Endometrium (tissue), 2 donors: ENCODE measurements around the gene PCYT1A.
"Not testable (repeated sequence)": the region's sequence is repeated elsewhere in the genome, so short reads cannot be mapped to it uniquely, and the experiment has no call there.

Experiments
- FAIRE-seq: peaks from 2 replicates; lab custom pipeline; 2012; peaks lifted over from hg19 to GRCh38; lab: Jason Lieb, UNC
- donor health status: control.
- donor health status: control.

PCYT1A gene

DNA sequence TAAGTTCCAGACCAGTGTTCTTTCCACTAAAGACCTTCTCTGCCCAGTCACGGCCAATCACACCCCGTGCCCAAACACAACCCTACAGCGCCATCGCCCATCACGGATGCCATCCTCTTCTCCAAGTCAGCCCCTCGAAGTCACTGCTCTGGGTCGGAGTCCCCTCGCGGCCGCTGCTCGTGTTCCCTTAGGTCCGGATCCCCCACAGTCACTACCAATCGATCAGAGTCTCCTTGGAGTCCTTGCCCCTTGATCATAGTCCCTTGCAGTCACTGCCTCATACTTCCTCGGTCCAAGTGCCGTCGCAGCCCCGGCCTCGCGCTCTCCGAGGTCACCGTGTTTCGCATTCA is 461 bp downstream of the PCYT1A start:
- FAIRE-seq = no peak

DNA sequence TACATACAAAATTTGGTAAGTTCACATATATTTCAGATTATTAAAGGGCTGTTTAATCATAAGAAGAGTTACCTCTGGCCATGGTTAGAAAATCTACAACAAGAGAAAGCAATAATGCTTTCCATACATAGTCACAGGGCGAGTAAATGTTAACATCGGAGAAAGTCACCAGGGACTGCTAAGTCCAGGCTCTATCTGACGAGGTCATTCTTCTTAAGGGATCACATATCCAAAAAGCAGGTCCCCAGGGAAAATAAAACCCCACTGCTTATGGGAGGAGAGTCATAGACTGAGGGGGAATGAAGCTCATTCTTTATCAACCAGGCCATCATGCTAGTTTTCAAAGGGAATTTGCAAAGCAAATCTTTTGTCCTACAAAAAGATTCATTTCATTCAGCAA is 3.1 kb downstream of the PCYT1A start:
- no peak for FAIRE-seq

GRCh38 chr3:196281962-196282361 is 5.6 kb downstream of the PCYT1A start:
- no peak for FAIRE-seq

DNA sequence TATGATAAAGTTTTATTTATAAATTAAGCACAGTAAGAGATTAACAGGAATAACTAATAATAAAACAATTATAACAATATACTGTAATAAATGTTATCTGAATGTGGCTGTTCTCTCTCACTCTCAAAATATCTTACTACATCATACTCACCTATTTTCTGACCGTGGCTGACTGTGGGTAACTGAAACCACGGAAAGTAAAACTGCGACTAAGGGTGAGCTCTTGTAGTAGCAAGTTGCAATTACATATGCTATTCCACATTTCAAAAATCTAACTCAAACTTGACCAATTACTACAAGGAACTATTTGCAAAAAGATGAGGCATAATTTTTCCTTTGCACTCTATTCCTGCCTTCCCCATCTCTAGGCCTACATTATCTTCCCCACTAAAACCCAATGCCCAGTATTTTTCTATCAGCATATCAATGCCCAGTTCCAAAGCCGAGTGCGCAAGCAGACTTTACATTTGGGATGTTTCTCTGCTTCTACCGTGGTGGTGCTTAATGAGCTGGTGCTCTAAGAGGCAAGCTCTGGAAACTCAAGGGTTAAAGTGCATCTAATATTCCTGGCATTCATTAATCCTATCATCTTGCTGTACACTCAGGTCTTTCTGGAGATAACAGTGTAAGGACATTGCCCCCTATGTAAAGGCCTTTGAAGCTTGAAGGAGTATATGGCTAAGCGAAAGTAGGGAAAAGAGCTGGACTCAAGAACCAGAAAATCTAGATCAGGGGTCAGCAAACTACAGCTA is 6.7 kb downstream of the PCYT1A start:
- no peak for FAIRE-seq

DNA sequence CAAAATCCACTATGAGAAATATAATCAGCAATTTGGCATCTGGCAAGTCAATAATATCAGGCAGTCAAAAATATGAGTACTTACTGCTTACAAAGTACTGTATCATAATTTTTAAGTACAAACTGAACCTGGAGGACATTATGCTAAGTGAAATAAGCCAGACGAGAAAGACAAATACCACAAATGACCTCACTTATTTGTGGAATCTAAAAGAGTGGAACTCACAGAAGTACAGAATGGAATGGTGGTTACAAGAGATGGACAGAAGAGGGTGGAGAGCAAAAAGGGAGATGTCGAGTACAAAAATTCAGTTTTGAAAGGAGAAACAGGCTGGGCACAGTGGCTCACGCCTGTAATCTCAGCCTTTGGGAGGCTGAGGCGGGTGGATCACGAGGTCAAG is 12.4 kb downstream of the PCYT1A start:
- no peak for FAIRE-seq

GRCh38 chr3:196274585-196274984 is 12.9 kb downstream of the PCYT1A start:
- FAIRE-seq = no peak

DNA sequence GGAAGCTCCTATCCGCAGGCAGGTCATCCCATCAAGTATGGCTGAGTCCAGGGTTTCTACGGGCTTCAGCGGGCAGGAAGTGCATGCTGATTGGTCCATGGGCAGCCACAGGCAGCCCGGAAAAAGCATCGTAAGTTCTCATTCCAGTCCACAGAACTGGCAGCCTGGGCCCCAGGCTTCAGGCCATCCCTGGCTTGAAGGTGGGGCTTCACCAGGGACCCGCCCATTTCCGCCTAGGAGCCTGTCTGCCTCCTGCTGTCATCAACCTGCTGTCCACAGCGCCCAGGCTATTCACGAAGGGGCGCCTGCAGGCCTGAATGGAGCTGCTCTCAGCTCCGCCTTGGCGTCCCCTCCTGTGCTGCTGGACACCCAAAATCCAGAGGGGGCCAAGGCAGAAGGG is 13.9 kb downstream of the PCYT1A start:
- FAIRE-seq = no peak

- no peak for FAIRE-seq
Measured at GRCh38 chr3:196272826-196273225, 14.7 kb downstream of the PCYT1A start.

- no peak for FAIRE-seq
Measured at GRCh38 chr3:196270499-196270898, 17.0 kb downstream of the PCYT1A start.

DNA sequence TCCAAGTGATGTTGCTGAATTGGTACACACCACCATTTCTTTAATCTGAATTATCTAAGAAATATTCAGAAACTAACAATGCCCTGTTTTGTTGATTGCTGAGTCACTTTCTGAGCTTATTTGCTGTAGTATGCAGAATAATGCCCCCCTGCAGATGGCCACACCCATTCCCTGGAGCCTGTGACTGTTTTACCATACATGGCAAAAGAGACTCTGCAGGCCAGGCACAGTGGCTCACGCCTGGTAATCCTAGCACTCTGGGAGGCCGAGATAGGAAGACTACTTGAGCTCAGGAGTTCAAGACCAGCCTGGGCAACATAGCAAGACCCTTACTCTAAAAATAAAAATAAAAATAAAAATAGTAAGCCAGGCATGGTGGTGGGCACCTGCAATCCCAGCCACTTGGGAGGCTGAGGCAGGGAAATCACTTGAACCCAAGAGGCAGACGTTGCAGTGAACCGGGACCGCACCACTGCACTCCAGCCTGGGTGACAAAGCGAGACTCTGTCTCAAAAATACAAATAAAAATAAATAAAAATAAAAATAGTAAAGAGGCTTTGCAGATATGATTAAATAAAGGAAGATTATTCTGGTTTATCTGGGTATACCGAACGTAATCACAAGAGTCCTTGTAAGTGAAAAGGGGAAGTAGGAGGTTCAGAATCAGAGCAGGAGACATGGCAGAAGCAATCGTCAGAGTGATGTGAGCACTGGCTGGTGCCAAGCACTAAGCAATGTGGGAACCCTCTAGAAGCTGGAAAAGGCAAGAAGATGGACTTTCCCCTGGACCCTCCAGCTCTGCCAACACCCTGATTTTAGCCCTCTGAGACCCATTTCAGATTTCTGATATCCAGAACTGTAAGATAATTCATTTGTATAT is 19.0 kb downstream of the PCYT1A start:
- no peak for FAIRE-seq

DNA sequence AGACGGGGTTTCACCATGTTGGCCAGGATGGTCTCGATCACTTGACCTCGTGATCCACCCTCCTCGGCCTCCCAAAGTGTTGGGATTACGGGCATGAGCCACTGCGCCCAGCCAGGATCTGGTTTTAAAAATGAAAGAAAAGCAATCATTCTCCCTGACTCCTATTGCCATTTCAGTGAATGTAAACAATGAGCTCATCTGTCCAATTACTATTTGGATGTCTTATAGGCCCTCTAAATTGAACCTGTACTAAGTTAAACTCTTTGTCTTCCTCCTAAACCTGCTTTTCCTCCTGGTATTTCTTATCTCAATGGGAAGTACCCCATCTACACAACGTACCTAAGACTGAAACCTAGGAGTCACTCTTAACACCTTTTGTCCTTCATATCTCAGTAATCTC is 23.7 kb downstream of the PCYT1A start:
- no peak for FAIRE-seq

DNA sequence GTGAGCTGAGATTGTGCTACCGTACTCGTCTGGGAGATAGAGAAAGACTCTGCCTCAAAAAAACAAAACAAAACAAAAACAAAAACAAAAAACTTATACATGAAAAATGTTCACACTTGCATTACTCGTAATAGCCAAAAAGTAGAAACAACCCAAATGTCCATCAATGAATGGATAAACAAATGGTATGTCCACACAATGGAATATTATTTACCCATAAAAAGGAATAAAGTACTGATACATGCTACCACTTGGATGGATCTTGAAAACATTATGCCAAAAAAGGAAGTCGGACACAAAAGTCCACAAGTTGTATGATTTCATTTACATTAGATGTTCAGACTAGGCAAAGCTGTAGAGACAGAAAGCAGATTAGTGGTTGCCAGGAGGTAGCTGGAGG is 26.7 kb downstream of the PCYT1A start:
- no peak for FAIRE-seq

DNA sequence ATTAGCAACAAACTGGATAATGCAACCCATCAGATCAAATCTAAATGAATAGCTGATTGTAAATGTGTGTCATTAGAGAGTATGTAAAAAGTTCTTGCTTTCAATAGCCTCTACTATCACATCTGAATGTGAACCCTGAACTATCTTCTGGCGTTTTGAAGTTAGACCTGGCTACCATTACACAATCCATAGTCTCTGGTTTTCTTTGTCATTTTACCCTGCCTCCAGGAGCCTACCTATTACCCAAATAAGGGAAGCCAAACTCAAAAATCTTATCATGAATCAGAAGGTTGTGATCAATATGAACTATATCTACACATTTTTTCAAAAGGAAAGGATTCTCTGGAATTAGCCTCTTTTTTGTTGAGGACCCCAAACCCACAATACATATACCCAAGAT is 31.8 kb downstream of the PCYT1A start:
- no peak for FAIRE-seq

GRCh38 chr3:196254376-196255283 is 32.9 kb downstream of the PCYT1A start:
- no peak for FAIRE-seq

GRCh38 chr3:196251918-196252317 is 35.6 kb downstream of the PCYT1A start:
- no peak for FAIRE-seq

- no peak for FAIRE-seq
Measured at GRCh38 chr3:196246612-196247308, 40.8 kb downstream of the PCYT1A start.

DNA sequence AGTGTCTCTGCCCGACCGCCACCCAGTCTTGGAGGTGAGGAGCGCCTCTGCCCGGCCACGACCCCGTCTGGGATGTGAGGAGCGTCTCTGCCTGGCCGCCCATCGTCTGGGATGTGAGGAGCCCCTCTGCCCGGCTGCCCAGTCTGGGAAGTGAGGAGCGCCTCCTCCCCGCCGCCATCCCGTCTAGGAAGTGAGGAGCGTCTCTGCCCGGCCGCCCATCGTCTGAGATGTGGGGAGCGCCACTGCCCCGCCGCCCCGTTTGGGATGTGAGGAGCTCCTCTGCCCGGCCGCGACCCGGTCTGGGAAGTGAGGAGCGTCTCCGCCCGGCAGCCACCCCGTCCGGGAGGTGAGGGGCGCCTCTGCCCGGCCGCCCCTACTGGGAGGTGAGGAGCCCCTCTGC is 43.4 kb downstream of the PCYT1A start:
- FAIRE-seq = not testable (repeated sequence)

- FAIRE-seq = no peak
Measured at GRCh38 chr3:196241704-196242103, 45.8 kb downstream of the PCYT1A start.

- FAIRE-seq = no peak
Measured at GRCh38 chr3:196240424-196240823, 47.1 kb downstream of the PCYT1A start.

DNA sequence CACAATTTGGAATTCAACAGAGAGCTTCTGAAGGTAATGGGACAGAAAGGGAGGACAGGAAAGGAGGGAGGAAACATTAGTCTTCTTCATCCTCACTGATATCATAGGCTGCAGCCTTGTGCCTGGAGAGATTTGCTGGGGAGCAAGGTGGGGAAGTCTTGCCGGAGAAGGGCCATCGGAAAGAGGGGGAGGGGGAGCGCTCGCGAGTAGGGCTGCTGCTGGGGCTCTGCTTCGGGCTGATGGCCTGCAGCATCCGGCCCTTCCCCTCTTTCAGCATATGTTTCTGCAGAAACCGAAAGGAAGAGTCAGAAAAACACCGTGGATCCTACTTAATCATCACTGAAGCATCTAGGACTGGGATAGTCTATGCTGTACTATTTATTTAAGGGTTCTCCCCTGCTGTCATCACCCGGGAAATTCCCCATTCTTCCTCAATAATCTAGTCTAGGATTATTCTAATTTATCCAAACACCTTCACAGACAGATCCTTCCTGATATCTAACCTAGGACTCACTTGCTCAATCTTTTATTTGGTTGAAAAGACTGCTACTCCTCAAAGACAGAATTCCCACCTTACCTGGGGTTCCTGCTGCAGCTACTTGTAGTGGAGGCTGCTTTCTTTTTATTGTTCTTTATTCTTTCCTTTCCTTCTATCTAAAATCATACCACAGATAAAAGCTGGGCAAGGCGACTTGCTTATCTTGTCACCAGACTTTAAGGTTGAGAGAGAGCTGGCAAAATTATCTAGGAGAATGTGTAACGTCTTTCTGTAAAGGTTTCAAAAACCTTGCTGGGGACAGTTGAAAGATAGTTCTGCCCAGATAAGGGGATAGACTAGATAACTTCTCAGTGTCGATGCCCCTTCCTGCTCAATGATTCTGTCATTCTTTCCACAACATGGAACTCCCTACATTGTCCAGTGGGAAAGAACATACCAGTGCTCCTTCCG is 48.6 kb downstream of the PCYT1A start:
- FAIRE-seq = no peak

GRCh38 chr3:196237203-196237602 is 50.3 kb downstream of the PCYT1A start:
- FAIRE-seq = no peak
